Measurements from ENCODE around the gene SLC28A1. TPM values are rescaled to one million over a fixed set of nuclear protein-coding genes. Genes with fewer than 3 reads are reported as not detected.
A peak's percentile ranks its signal among the peaks of the same experiment; 100 is the strongest.

The SLC28A1 gene
- total RNA-seq, 4 donors from 2014 or later, result 0.47 TPM; not detected in 3

GRCh38 chr15:84868037-84868880 lies 16.2 kb upstream of the SLC28A1 start:
- intact Hi-C loops (cut with DNase I; ENCODE audit: low total_unique reads), result no loop called here
- in situ Hi-C loops (cut with MboI; ENCODE audit: low sequenced_read_pairs in 4 of 4), result no loop called here
- H3K36me3 ChIP-seq, result peaks cover 3 to 68% of the 10 kb centered on the region in 2 donors

GRCh38 chr15:84869510-84869909 lies 15.0 kb upstream of the SLC28A1 start:
- H3K27ac ChIP-seq, result peak overlapping the region; percentile 6 to 79 (median 68)
- TF ChIP-seq POLR2A (IDR thresholded peaks at IDR 0.05) (no peak), CTCF (IDR thresholded peaks at IDR 0.05 in 4 of 5, conservative IDR thresholded peaks at IDR 0.05 in 1 of 5) (no peak)
- no peaks in the 10 kb centered on the region for H3K9me3 ChIP-seq
- in situ Hi-C loops (cut with MboI; ENCODE audit: low sequenced_read_pairs in 4 of 4) (no loop called here), intact Hi-C loops (cut with DNase I; ENCODE audit: low total_unique reads) (no loop called here)
- H3K4me3 ChIP-seq, result no peak overlapping the region
- DNase-seq, result no peak
- peaks cover 23 to 33% of the 10 kb centered on the region in 2 donors for H3K4me1 ChIP-seq
- peaks cover 0 to 56% of the 10 kb centered on the region in 2 donors for H3K36me3 ChIP-seq
- ATAC-seq, result no peak
- no peaks in the 10 kb centered on the region for H3K27me3 ChIP-seq

More at GRCh38 chr15:84868037-84868880, 16.2 kb upstream of the SLC28A1 start:
- Histone ChIP-seq H3K4me1 (peaks cover 22 to 31% of the 10 kb centered on the region in 2 donors), H3K27ac (peak overlapping the region; percentile 15 to 79 (median 24)), H3K4me3 (no peak overlapping the region), H3K27me3 (no peaks in the 10 kb centered on the region), H3K9me3 (no peaks in the 10 kb centered on the region)
- ATAC-seq (no peak), DNase-seq (no peak)
- no peak for TF ChIP-seq CTCF (IDR thresholded peaks at IDR 0.05 in 4 of 5, conservative IDR thresholded peaks at IDR 0.05 in 1 of 5)
- TF ChIP-seq POLR2A (IDR thresholded peaks at IDR 0.05), result no peak

- peak overlapping the region; percentile 60 to 79 (median 76) for H3K27ac ChIP-seq
- H3K9me3 ChIP-seq, result no peaks in the 10 kb centered on the region
- TF ChIP-seq POLR2A (IDR thresholded peaks at IDR 0.05), result no peak
- TF ChIP-seq CTCF (IDR thresholded peaks at IDR 0.05 in 4 of 5, conservative IDR thresholded peaks at IDR 0.05 in 1 of 5), result peak in 3 of 5 experiments; percentile 12 to 32 (median 27)
- peak; percentile 4 to 8 for ATAC-seq
- in situ Hi-C loops (cut with MboI; ENCODE audit: low sequenced_read_pairs in 4 of 4) (loop anchor here in 1 of 4 donors (10.0 kb wide), 1 partner anchor 53 kb away; no protein-coding TSS in a partner anchor), intact Hi-C loops (cut with DNase I; ENCODE audit: low total_unique reads) (no loop called here)
- no peaks in the 10 kb centered on the region for H3K27me3 ChIP-seq
- H3K4me3 ChIP-seq, result no peak overlapping the region
- peaks cover 23 to 42% of the 10 kb centered on the region in 2 donors for H3K4me1 ChIP-seq
- no peak for DNase-seq
- peaks cover 0 to 36% of the 10 kb centered on the region in 2 donors for H3K36me3 ChIP-seq
Measured at GRCh38 chr15:84871428-84871985, 13.0 kb upstream of the SLC28A1 start.

- peak; percentile 35 to 58 for ATAC-seq
- Histone ChIP-seq H3K36me3 (peaks cover 0 to 28% of the 10 kb centered on the region in 2 donors), H3K27me3 (no peaks in the 10 kb centered on the region), H3K4me1 (peaks cover 23 to 42% of the 10 kb centered on the region in 2 donors), H3K4me3 (no peak overlapping the region), H3K27ac (peak overlapping the region; percentile 60 to 79 (median 76)), H3K9me3 (no peaks in the 10 kb centered on the region)
- intact Hi-C loops (cut with DNase I; ENCODE audit: low total_unique reads) (loop anchor here (1.0 kb wide), 1 partner anchor 13 kb away; no protein-coding TSS in a partner anchor), in situ Hi-C loops (cut with MboI; ENCODE audit: low sequenced_read_pairs in 4 of 4) (loop anchor here in 1 of 4 donors (10.0 kb wide), 1 partner anchor 53 kb away; no protein-coding TSS in a partner anchor)
- TF ChIP-seq POLR2A (IDR thresholded peaks at IDR 0.05), result peak; percentile 11 to 19
- TF ChIP-seq CTCF (IDR thresholded peaks at IDR 0.05 in 4 of 5, conservative IDR thresholded peaks at IDR 0.05 in 1 of 5), result no peak
- DNase-seq, result peak; percentile 64 to 75
Measured at GRCh38 chr15:84872009-84872910, 12.2 kb upstream of the SLC28A1 start.

Data from gastrocnemius medialis (tissue), 4 donors.